Mesenteric fat pad (tissue), 1 donor: ENCODE measurements around the gene NBPF20. TPM values are rescaled to one million over a fixed set of nuclear protein-coding genes. Genes with fewer than 3 reads are reported as not detected.
"Not testable (repeated sequence)": the region's sequence is repeated elsewhere in the genome, so short reads cannot be mapped to it uniquely, and the experiment has no call there.

Source experiments
- DNase-seq: peaks from one replicate; pipeline ENCODE4 v3.0.0-alpha.2; 2020; ENCODE audit warnings: low spot score
- long read RNA-seq: library from polyadenylated mRNA; unstranded; transcript quantifications from one replicate; pipeline ENCODE4 v2.0.0, GENCODE V29; 2020
- total RNA-seq: library from RNA; stranded (reverse); fragmentation: NEBNext Ultra II Directional; extraction: Animal tissue kit (Norgen Biotek cat#: 25700); gene quantifications from one replicate; pipeline ENCODE4 v1.2.1, GENCODE V29; 2021
- donor health status: DM: yes; HTN: yes; CAD: no.

Gene NBPF20, protein sequence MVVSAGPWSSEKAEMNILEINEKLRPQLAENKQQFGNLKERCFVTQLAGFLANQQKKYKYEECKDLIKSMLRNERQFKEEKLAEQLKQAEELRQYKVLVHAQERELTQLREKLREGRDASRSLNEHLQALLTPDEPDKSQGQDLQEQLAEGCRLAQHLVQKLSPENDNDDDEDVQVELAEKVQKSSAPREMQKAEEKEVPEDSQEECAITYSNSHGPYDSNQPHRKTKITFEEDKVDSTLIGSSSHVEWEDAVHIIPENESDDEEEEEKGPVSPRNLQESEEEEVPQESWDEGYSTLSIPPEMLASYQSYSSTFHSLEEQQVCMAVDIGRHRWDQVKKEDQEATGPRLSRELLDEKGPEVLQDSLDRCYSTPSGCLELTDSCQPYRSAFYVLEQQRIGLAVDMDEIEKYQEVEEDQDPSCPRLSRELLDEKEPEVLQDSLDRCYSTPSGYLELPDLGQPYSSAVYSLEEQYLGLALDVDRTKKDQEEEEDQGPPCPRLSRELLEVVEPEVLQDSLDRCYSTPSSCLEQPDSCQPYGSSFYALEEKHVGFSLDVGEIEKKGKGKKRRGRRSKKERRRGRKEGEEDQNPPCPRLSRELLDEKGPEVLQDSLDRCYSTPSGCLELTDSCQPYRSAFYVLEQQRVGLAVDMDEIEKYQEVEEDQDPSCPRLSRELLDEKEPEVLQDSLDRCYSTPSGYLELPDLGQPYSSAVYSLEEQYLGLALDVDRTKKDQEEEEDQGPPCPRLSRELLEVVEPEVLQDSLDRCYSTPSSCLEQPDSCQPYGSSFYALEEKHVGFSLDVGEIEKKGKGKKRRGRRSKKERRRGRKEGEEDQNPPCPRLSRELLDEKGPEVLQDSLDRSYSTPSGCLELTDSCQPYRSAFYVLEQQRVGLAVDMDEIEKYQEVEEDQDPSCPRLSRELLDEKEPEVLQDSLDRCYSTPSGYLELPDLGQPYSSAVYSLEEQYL (N-terminal part only)
- total RNA-seq = 2.8 TPM
- long read RNA-seq, partial matches to known transcripts = 5 of 8 reads
- long read RNA-seq, other reads (novel, unspliced or antisense) = 3 of 8 reads

DNA sequence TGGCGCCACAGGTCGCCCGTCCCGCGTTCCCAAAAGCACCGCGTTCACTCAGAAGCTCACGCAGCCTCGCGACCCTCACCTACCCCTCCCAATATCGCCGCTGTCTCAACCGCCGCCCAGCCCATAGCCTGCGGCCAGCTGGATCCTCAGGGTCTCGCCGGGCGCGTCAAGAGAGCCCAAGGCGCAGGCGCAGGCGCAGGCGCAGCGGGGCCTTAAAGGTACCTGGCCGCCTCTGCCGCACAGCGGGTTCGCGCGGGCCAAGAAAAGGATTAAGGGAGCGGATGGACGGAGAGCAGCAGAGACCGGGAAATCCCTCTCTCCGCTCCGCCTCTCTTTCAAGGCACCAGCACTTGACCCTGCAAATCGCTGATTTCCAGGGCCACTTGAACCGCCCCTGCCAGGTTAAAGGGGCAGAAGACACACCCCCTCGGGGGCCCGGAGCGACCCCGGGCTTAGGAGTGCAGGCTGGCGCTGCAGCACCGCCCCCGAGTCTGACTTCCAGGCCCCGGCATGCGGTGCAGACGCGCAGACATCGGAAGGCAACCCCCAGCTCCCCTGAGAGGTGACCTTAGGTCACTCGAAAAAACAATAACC is at the start of gene NBPF20:
Gene NBPF20 (minus strand): TSS at position 168 of the 594 bp plus-strand sequence. CDS start 20,331 bp downstream, outside the sequence.
- DNase-seq = peak; percentile 92

DNA sequence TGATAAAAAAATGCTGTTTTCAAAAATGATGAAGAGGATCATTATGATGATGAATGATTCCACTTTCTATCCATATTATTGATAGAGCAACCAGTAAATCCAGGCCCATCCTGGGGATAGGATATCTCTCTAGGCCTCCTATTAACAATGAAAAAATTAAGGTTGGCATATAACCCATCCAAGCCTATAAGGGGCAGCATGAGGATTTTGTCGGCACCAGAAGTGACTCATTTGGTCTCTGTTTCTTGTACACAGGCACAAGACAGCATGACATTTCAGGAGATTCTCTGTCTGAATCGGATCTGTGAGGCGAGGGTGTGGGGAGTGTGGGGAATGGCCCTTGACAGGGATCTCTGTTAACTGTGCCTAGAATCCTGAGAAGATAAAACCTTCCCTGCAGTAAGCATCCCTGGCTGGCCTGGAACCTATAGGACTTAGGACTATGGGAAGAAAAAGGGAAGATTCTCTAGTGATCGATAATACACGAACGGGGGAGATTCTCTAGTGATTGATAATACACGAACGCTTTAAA is 49.5 kb upstream of the NBPF20 start:
- DNase-seq = not testable (repeated sequence)

DNA sequence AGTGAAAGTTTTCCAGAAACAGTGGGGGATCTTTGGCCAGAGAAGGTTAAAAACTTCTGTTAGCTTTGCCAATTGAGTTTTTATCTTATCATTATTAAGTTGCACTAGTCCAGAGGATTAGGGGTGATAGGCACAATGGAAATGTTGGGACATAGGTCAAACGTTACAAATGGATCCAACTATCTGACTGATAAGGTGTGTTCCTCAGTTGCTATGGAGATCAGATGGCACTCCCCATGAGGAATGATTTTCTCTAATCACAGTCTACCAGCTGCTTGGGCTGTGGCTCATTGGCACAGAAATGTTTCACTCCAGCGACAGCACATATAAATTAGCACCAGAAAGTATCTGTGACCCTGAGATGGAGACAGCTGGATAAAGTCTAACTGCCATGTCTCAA is 47.3 kb upstream of the NBPF20 start:
- not testable (repeated sequence) for DNase-seq

DNA sequence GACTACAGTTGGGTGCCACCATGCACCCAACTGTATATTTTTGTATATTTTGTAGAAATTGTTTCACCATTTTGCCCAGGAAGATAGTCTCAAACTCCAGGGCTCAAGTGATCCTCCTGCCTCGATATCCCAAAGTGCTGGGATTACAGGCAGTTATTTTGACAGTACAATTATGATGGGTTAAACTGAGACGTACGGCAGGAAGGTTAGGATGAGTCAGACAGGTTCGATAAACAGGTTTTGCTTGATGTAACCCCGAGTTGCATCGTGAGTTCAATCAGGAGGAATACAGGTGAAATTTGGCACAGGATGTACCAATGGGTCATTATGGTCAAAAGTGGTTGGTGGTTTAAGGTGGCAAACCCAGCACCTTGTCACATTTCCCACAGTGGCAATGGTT is 46.0 kb upstream of the NBPF20 start:
- DNase-seq = not testable (repeated sequence)

DNA sequence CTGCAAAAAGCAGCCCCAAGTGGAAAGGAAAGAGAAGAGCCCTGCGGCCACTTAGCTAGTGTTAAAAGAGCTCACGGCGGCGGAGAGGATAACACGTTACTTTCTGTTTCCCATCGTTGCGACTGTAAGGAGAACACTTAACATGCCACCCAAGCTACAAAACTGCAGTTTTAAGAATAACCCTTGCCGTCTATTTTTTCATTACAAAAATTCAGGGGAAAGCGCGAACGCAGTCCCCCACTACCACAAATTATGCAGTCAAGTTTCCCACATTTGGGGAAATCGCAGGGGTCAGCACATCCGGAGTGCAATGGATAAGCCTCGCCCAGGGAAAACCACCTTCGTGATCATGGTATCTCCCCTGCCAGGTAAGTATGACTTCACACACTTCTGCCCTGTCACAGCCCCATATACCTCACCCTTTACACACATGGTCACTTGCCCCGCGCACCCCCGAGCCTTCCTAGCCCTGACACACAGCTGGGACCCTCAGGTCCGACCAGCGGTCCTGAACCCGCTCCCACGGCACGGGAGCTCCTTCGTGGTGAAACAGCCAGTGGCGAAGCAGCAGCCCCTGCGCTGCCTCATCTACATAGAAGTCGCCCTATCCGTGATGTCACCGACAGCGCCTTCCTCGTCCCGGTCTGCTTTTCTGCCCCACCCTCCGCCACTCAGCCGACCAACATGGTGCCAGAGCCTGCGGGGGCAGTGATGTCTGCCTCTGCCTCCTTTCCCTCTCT is 40.2 kb upstream of the NBPF20 start:
- DNase-seq = not testable (repeated sequence)

DNA sequence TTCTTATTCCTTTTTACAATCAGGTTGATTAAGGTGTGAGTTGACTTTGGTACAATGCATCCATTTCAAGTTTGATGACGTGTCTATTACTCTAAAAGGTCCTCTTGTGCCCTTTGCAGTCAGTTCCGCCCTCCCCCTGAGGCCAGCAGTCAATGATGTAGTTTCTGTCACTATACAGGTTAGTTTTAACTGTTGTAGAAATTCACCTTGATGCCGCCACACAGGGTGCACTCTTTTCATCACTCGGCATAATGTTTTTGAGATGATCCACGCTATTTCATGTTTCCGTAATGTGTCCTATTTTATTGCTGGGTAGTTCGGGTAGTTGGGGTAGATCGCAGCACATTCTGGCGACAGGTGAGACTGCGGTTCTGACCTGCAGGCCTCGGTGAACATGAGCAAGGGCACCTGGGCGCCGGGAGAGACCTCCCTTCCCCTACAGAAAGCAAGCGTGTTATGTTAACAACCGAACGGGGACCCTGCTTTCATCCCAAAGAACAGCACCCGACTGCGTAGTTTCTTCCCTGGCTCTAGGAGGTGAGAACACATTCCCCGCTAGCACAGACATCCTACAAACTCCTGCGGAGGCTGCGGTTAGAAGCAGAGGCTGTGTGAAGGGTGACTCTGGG is 39.4 kb upstream of the NBPF20 start:
- not testable (repeated sequence) for DNase-seq

DNA sequence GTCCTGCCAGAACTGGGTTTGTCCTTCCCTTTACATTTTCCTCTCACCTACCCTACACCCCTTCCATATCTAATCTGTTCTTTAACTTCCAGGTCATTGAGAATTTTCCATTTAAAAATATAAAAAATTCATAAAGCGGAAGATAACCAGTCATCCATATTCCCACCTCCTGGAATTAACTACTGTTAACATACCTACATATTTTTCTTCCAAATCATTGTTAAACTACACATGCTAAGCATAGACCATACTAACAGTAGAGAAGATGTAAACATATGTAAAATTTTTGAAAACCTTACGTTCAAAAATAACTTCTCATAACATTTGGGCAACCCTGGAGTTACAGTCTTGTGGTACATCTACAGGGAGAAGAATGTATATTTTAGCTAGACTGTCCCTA is 38.6 kb upstream of the NBPF20 start:
- not testable (repeated sequence) for DNase-seq

DNA sequence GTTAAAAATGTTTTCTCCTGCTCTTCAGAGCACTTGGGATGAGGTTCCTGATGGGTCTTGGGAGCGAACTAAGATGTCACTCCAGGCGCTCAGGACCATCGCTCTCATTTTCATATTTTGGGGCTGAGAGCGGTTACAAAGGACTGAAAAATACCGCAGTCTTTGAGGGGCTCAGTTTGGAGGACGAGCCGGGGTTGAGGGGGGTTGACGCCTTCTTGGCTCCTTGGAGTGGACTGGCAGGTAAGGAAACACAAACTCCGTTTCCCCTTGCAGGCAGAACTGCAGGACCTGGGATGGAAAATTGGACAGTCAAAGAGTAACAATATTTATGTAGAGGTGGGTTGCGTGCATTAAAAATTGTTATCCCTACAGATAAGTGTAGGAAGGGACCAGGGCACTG is 35.3 kb upstream of the NBPF20 start:
- not testable (repeated sequence) for DNase-seq

DNA sequence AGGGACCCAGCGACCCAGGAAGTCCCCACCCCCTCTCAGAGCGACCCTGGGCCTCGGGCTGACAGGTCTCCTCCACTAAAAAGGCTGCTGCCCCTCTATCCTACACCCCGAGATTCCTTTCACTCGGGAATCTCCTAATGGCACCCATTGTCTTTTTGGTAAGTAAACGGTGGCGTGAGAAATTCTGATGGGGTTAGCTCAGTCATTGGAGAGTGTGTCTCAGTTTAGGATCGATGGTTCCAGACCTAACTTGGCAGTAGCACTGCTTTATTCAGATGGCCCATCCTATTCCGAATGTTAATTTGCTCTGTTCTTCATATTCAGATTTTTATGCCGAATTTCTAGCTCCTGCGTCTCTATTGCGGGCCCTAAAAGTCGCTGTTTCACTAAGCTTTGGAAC is 34.6 kb upstream of the NBPF20 start:
- not testable (repeated sequence) for DNase-seq

DNA sequence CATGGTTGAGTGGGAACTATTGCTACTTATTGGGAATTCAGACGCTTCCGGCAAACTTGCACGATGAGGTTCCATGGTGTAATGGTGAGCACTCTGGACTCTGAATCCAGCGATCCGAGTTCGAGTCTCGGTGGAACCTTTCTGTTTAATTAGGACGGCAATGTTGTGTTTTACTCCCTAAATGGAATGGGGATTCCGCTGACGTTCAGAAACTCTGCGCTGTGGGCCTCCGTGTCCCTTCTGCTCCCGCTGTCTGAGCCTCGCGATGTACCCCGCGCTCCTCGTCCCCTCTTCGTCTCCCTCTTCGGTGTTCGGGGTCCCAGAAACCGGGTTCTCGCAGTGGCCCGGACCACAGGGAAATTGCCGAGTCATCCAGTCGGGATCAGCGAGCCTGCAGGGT is 34.2 kb upstream of the NBPF20 start:
- not testable (repeated sequence) for DNase-seq

DNA sequence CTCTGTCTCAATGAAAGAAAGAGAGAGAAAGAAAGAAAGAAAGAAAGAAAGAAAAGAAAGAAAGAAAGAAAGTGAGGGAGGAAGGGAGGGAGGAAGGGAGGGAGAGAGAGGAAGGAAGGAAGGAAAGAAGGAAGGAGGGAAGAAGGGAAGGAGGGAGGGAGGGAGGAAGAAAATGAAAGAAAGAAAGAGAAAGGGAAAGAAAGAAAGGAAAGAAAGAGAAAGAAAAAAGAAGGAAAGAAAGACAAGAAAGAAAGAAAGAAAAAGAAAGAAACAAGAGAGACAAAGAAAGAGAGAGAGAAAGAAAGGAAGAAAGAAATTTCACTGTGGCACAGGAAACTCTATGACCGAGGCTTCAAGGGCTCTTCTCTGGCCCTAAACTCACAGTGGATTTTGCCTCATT is 33.7 kb upstream of the NBPF20 start:
- DNase-seq = not testable (repeated sequence)

DNA sequence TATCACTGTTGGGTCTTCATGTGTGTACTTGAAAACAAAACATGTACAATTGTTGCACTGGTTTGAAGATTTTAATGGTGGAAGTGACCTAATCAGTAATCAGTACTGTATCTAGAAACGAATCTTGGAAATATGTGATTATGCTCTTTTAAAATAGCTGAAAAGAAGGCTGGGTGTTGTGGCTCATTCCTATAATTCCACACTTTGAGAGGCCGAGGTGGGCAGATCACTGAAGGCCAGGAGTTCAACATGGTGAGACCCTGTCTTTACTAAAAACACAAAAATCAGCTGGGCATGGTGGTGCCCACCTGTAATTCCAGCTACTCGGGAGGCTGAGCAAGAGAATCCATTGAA is 29.4 kb upstream of the NBPF20 start:
- DNase-seq = not testable (repeated sequence)

DNA sequence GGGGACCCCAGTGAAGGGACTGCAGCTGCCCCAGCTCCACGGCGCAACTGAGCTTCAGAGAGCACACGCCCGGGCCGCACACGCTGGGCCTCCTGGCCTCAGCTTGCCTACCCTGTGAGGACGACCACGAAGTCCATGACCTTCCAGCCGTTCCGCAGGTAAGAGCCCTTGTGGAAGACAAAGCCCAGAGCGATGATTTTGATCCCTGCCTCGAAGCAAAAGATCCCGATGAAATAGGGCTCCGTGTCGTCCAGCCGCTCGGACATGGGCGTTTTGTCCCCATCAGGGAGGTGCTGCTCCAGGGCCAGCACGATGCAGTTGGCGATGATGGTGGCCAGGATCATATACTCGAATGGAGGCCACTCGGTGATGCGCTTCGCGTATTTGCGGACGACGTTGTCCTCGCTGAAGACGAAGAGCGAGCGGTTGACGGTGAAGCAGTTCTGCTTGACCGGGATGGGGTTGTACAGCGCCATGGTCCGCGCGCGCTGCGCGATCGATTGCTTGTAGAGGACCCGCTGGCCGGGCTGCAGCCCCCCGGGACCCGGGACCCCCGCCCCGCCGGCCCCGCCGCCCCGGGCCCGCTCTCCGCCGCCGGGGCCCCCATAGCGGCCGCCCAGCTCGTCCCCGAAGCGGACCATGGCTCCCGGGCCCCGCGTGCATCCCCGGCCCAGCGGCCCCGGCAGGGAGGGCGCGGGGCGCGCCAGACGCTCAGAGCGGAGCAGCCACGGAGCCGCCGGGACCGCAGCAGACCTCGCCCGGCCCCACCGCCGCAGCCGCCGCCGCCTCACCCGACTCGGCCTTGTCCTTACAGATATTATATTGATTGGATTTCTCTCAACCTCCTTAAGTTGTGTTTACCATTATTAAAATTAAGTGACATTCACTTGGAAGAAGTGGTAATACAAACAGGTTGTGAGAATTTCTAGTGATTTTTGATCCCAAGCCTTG is 28.7 kb upstream of the NBPF20 start:
- DNase-seq = not testable (repeated sequence)

DNA sequence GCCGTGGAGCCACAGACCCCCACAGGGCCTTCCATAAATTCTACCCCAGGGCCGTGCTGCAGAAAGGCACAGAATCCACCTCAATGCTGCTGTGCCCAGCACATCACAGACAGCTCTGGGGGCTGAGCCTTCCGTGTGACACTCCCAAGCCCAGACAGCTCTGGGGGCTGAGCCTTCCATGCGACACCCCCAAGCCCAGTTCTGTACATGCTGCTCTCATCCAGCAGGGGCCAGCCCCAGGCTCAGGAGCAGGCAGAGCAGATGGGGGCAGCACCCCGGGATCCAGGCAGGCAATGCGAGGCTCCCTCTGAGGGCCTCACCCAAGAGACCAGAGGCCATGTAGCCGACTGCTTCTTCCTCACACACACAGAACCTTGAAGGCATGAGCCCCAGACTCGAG is 27.1 kb upstream of the NBPF20 start:
- not testable (repeated sequence) for DNase-seq

DNA sequence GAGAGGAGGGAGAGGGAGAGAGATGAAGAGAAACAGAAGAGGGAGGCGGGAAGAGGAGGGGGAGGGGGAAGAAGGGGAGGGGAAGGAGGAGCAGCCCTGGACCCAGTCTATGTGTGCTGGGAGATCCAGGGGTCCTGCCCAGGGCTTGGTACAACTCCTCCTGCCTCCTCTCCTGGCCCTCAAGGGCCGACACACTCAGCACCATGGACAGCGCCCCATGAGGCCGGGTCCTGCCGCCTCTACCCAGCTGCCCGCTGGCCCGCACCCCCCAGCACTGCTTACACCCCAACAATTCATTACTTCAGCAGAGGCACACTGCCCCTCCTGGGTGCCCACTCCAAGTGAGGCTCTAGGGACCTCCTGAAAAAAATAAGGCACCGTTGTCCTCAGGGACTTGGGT is 26.5 kb upstream of the NBPF20 start:
- DNase-seq = not testable (repeated sequence)

DNA sequence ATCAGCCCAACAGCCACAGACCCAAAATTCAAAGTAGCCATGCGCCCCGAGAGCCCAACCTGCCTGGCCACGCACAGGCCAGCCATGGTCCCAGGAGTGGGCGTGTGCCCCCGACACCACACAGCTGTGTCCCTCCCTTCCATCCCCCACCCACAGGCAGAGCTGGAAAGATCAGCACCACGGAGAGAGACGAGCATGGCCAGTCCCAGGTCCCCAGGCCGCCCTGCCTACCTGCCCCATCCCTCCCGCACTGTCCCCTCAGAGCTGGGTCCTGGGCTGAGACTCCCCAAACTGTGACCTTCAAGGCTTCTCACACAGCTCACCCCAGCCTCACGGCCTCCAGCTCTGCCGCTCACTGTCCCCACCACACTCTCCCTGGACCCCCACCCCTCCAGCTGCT is 19.8 kb upstream of the NBPF20 start:
- DNase-seq = not testable (repeated sequence)

DNA sequence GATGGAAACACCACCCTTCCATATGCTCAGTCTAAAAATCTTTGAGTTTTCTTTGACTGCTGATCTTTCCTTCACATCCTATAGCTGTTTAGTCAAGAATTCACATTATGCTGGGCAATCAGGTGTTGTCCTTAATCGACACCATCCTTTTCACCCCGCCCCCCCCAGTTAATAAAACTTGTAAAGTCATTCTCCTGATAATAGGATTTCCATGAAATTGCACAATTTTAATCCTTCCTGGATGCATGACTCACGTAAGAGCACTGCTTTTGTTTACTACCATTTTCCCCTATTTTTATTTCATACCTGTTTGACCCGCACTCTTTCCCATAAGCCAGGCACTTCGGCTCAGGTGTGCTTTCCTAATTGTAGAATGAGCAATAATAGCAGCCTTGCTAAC is 16.9 kb upstream of the NBPF20 start:
- DNase-seq = not testable (repeated sequence)

DNA sequence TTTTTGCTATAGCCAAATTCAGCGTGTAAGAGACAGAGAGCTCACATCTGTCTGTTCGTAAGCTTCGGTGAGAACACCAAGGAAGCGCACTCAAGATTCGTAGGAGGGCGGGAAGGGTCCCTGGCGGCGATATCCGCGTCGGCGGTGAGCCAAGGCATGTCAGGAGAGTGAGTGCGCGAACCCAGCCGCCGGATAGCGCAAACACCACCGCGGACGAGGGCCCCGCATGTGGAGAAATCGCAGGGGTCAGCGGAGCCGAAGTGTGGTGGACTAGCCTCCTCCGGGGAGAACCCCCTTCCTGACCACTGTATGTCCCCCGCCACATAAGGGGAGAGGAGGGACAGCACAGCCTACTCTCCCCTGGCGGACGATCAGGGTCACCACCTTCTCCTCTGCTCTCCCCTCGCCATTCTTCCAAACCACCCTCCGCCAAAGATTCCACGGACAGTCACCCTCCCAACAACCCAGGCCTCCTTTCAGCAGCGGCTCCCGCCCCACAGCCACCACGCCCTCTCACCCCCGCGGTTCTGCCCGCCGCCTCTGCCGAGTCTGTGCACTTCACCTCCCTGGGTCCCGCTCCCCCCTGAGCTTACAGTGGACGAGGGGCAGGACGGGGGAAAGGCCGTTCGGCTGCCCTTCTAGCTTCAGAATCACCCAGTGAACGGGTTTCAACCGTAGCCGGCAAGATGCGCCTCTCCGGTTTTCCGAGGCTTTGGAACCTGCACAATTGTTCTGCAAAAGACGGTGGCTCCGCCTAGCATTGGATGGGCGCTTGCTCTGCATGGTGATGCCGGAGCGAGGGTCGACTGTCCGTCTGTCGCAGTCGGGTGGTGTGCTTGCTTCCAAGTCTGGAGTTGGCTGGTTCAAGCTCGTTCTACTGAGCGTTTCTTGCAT is 6.2 kb upstream of the NBPF20 start:
- not testable (repeated sequence) for DNase-seq
